Hepatocyte (in vitro differentiated cells): ENCODE results near the gene IL1RAPL1. TPM values are rescaled to one million over a fixed set of nuclear protein-coding genes. Genes with fewer than 3 reads are reported as not detected.
A peak's percentile ranks its signal among the peaks of the same experiment; 100 is the strongest.

Experiments used
- DNase-seq: peaks from one replicate; pipeline ENCODE4 v3.0.0-alpha.2; 2016; ENCODE audit warnings: low spot score
- H2AFZ ChIP-seq: fragments of 200-600 bp; sonication (generic); 2 replicates; pipeline ENCODE4 v1.6.0; 2016; ENCODE audit warnings: antibody characterized with exemption, mild to moderate bottlenecking
- H3K27ac ChIP-seq: fragments of 200-600 bp; sonication (generic); 2 replicates; pipeline ENCODE4 v1.5.1; 2016; ENCODE audit warnings: mild to moderate bottlenecking
- H3K27me3 ChIP-seq: fragments of 200-600 bp; sonication (generic); 2 replicates; pipeline ENCODE4 v1.6.1; 2016
- H3K36me3 ChIP-seq: fragments of 200-600 bp; sonication (generic); replicated peaks from 2 replicates; pipeline ENCODE4 v1.5.1; 2016; ENCODE audit warnings: low read depth; ENCODE audit not compliant: insufficient read depth
- H3K4me1 ChIP-seq: fragments of 200-600 bp; sonication (generic); 2 replicates; pipeline ENCODE4 v1.5.1; 2016; ENCODE audit warnings: mild to moderate bottlenecking, moderate library complexity; ENCODE audit not compliant: insufficient read depth
- H3K4me2 ChIP-seq: fragments of 200-600 bp; sonication (generic); 2 replicates; pipeline ENCODE4 v1.6.0; 2016
- H3K4me3 ChIP-seq: fragments of 200-600 bp; sonication (generic); 2 replicates; pipeline ENCODE4 v1.5.1; 2016; ENCODE audit warnings: mild to moderate bottlenecking
- H3K79me2 ChIP-seq: fragments of 200-600 bp; sonication (generic); 2 replicates; pipeline ENCODE4 v1.6.0; 2017; ENCODE audit warnings: mild to moderate bottlenecking
- H3K9me2 ChIP-seq: fragments of 200-600 bp; sonication (generic); replicated peaks from 2 replicates; pipeline ENCODE4 v1.6.0; 2017; ENCODE audit warnings: mild to moderate bottlenecking; ENCODE audit not compliant: insufficient read depth
- H3K9me3 ChIP-seq: fragments of 200-600 bp; sonication (generic); 2 replicates; pipeline ENCODE4 v1.5.1; 2016; ENCODE audit warnings: low read depth, mild to moderate bottlenecking
- H4K20me1 ChIP-seq: fragments of 200-600 bp; sonication (generic); 2 replicates; pipeline ENCODE4 v1.6.0; 2016; ENCODE audit warnings: mild to moderate bottlenecking; ENCODE audit not compliant: insufficient read depth, poor library complexity, severe bottlenecking
- EZH2 ChIP-seq: fragments of 200-600 bp; sonication (generic); IDR thresholded peaks from 2 replicates; pipeline ENCODE4 v1.6.1; 2016; ENCODE audit warnings: antibody characterized with exemption, mild to moderate bottlenecking, borderline replicate concordance
- EZH2phosphoT487 ChIP-seq: fragments of 200-600 bp; sonication (generic); IDR thresholded peaks from one replicate; pipeline ENCODE4 v1.6.1; 2018; ENCODE audit warnings: antibody characterized with exemption, mild to moderate bottlenecking, low read depth, moderate library complexity; ENCODE audit not compliant: unreplicated experiment, severe bottlenecking
- WGBS: methylation state at CpG from one replicate; pipeline ENCODE4 v1.1.6; 2016; ENCODE audit warnings: low lambda C conversion rate; ENCODE audit errors: missing lambda C conversion rate; 5-methylcytosine and 5-hydroxymethylcytosine counted together
- polyA plus RNA-seq: library from polyadenylated mRNA; unstranded; fragments of >200 nt; fragmentation: Nextera tagmentation; extraction: Ambion mirVana; gene quantifications from 2 replicates; pipeline ENCODE4 v1.2.1, GENCODE V29; 2016
- total RNA-seq: library from RNA; depleted of rRNA; stranded (reverse); fragments of >200 nt; gene quantifications from 2 replicates; pipeline ENCODE4 v1.2.3, GENCODE V29; 2014
- TF ChIP-seq, protein P1 (sequence below): fragments of 200-600 bp; sonication (generic); IDR thresholded peaks from 2 replicates; pipeline ENCODE4 v1.5.1; 2016; ENCODE audit warnings: antibody characterized with exemption, mild to moderate bottlenecking; ENCODE audit not compliant: poor library complexity

Gene IL1RAPL1
- total and polyA plus RNA-seq, 2 experiments from 2014 or later: 0.89 to 2.7 TPM

DNA sequence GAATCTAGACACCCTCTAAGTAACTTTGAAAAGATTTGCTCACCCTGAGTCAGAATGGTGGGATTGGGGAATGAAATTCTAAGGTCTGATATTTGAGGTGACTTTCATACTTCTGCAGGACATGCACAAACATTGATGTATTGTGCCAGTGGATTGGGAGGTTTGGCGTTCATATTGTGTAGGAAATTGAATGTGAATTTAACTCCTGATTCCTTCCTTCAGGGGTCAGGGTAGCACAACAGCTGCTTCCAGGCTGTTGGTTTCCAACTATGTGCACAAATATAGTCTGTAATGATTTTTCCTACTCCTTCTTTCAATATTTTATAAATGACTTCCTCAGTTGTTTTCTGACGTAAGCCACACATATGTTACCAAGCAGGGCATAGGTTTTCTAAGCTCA is 3.1 kb downstream of the IL1RAPL1 start:
- Histone ChIP-seq H3K9me3 (no peaks in the 10 kb centered on the region), H3K27ac (no peak overlapping the region), H3K4me3 (no peak overlapping the region), H3K4me2 (peak overlapping the region; percentile 81), H2AFZ (no peak overlapping the region), H4K20me1 (no peaks in the 10 kb centered on the region), H3K27me3 (no peaks in the 10 kb centered on the region), H3K79me2 (no peaks in the 10 kb centered on the region), H3K4me1 (no peaks in the 10 kb centered on the region), H3K9me2 (no peaks in the 10 kb centered on the region), H3K36me3 (no peaks in the 10 kb centered on the region)
- 60% methylated on average over 2 of the region's 2 CpGs for WGBS
- TF ChIP-seq, protein P1, sequence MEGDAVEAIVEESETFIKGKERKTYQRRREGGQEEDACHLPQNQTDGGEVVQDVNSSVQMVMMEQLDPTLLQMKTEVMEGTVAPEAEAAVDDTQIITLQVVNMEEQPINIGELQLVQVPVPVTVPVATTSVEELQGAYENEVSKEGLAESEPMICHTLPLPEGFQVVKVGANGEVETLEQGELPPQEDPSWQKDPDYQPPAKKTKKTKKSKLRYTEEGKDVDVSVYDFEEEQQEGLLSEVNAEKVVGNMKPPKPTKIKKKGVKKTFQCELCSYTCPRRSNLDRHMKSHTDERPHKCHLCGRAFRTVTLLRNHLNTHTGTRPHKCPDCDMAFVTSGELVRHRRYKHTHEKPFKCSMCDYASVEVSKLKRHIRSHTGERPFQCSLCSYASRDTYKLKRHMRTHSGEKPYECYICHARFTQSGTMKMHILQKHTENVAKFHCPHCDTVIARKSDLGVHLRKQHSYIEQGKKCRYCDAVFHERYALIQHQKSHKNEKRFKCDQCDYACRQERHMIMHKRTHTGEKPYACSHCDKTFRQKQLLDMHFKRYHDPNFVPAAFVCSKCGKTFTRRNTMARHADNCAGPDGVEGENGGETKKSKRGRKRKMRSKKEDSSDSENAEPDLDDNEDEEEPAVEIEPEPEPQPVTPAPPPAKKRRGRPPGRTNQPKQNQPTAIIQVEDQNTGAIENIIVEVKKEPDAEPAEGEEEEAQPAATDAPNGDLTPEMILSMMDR: peak; percentile 31
- no peak for TF ChIP-seq EZH2
- DNase-seq: no peak

DNA sequence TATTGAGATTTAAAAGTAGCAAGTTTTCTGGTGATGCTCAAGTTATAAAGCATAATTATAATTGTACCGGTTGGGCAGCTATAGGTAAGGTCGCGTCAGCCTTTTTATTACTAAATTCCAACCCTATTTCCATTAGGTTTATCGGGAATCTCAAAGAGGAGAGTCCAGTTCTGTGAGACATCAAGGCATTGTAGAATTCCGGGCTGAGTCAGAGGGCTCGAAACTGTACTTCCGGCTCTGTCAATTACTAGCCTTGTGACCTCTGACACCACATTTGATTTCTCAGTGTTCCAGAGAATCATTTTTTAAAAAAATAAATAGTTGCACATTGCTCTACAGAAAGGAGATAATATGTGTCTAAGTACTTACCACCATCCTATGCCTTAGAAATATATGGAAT is 4.3 kb downstream of the IL1RAPL1 start:
- Histone ChIP-seq H4K20me1 (no peaks in the 10 kb centered on the region), H3K36me3 (no peaks in the 10 kb centered on the region), H3K9me3 (no peaks in the 10 kb centered on the region), H3K27me3 (no peaks in the 10 kb centered on the region), H3K4me2 (peak overlapping the region; percentile 43), H3K79me2 (no peaks in the 10 kb centered on the region), H3K4me1 (no peaks in the 10 kb centered on the region), H3K27ac (no peak overlapping the region), H3K4me3 (no peak overlapping the region), H3K9me2 (no peaks in the 10 kb centered on the region), H2AFZ (no peak overlapping the region)
- DNase-seq: no peak
- 67% methylated on average over 7 of the region's 7 CpGs for WGBS
- TF ChIP-seq EZH2phosphoT487 (no peak), EZH2 (no peak)
- TF ChIP-seq, protein P1: no peak

DNA sequence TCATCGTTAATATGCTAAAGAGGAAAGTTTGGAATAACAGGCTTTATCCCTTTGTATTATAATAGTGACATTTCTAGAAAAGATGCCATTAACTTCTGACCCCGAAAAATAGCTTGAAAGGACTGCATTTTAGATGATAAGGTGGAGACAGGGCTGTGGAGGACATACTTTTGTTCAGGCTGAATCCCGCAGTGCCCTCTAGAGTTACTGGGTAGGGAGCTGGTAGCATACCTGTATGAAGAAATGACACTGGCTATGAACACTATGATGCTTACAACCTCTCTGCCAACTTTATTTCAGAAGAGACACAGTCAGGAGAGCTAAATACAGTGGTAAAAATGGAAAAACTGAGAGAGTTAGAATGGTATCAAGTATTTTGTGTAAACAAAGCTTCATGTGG is 8.1 kb downstream of the IL1RAPL1 start:
- no peaks in the 10 kb centered on the region for H3K4me1 ChIP-seq
- no peak overlapping the region for H2AFZ ChIP-seq
- H3K27me3 ChIP-seq: no peaks in the 10 kb centered on the region
- H3K27ac ChIP-seq: no peak overlapping the region
- WGBS: 75% methylated on average over 3 of the region's 3 CpGs
- H3K4me2 ChIP-seq: no peak overlapping the region
- no peaks in the 10 kb centered on the region for H4K20me1 ChIP-seq
- no peaks in the 10 kb centered on the region for H3K9me2 ChIP-seq
- H3K4me3 ChIP-seq: no peak overlapping the region
- no peaks in the 10 kb centered on the region for H3K79me2 ChIP-seq
- TF ChIP-seq EZH2 (no peak), EZH2phosphoT487 (no peak)
- TF ChIP-seq, protein P1: no peak
- no peaks in the 10 kb centered on the region for H3K9me3 ChIP-seq
- no peak for DNase-seq
- no peaks in the 10 kb centered on the region for H3K36me3 ChIP-seq

DNA sequence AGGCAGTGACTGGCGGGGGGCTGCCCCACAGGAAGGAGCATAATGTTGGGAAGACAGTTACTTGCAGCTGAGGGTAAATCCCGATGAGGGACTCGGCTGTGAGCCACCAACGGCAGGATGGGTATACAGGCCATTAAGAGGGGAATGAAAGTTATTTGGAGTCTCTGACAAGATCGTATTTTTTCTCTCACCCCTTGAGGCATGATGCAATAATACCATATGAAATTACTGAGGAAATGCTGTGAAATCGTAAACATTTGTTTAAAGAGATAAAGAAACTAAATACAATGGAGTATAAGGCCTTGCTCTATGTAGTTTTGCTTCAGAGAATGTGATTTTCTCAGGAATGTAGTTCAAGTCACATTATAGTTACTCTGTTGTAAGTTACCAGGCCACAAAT is 12.7 kb downstream of the IL1RAPL1 start:
- TF ChIP-seq EZH2 (no peak), EZH2phosphoT487 (no peak)
- TF ChIP-seq, protein P1: no peak
- DNase-seq: no peak
- 73% methylated on average over 6 of the region's 6 CpGs for WGBS

More for the DNA sequence above, 12.7 kb downstream of the IL1RAPL1 start:
- Histone ChIP-seq H3K36me3 (no peaks in the 10 kb centered on the region), H2AFZ (no peak overlapping the region), H3K27ac (no peak overlapping the region), H3K9me2 (no peaks in the 10 kb centered on the region), H3K4me2 (no peak overlapping the region), H3K79me2 (no peaks in the 10 kb centered on the region), H4K20me1 (no peaks in the 10 kb centered on the region), H3K4me3 (no peak overlapping the region), H3K9me3 (no peaks in the 10 kb centered on the region), H3K4me1 (no peaks in the 10 kb centered on the region), H3K27me3 (no peaks in the 10 kb centered on the region)
